Esophagus muscularis mucosa (tissue), 4 donors: ENCODE measurements around the gene DNAJC6.

Experiments
- CTCF ChIP-seq, 3 experiments: fragments of 200-600 bp in 2 of 3; fragments of 450-650 bp in 1 of 3; sonication (generic) in 2 of 3; IDR thresholded peaks; one replicate each; pipeline ENCODE4 v1.5.1; 2017 to 2019; ENCODE audit warnings: antibody characterized with exemption in 3 of 3, mild to moderate bottlenecking in 2 of 3, moderate library complexity in 1 of 3
- EP300 ChIP-seq: sonication (generic); formaldehyde crosslinking; IDR thresholded peaks from one replicate; pipeline ENCODE4 v1.6.1; 2017; ENCODE audit warnings: antibody characterized with exemption
- POLR2A ChIP-seq: fragments of 450-650 bp; IDR thresholded peaks from one replicate; pipeline ENCODE4 v1.6.1; 2017; ENCODE audit warnings: antibody characterized with exemption, moderate library complexity, mild to moderate bottlenecking, low read depth

- TF ChIP-seq CTCF (IDR thresholded peaks at IDR 0.05) (no peak), POLR2A (no peak), EP300 (no peak)
Observed at GRCh38 chr1:65277605-65278347, 31.6 kb upstream of the DNAJC6 start.
